Smooth muscle cell (in vitro differentiated cells): ENCODE measurements around the gene GNAZ. TPM values are rescaled to one million over a fixed set of nuclear protein-coding genes. Genes with fewer than 3 reads are reported as not detected.

ENCODE experiments used
- DNase-seq: peaks from one replicate; lab custom pipeline; 2025; ENCODE audit not compliant: unreplicated experiment; lab: John Stamatoyannopoulos, UW
- H2AFZ ChIP-seq: fragments of 200-600 bp; sonication (generic); 2 replicates; pipeline ENCODE4 v1.6.0; 2016; ENCODE audit warnings: antibody characterized with exemption, low read depth, mild to moderate bottlenecking
- H3F3A ChIP-seq: fragments of 200-600 bp; sonication (generic); 2 replicates; pipeline ENCODE4 v1.6.0; 2017; ENCODE audit warnings: antibody characterized with exemption, low read depth
- H3K27ac ChIP-seq: fragments of 200-600 bp; sonication (generic); 2 replicates; pipeline ENCODE4 v1.5.1; 2016; ENCODE audit warnings: low read depth, mild to moderate bottlenecking
- H3K27me3 ChIP-seq: fragments of 200-600 bp; sonication (generic); 2 replicates; pipeline ENCODE4 v1.6.1; 2016; ENCODE audit warnings: low read depth, mild to moderate bottlenecking
- H3K36me3 ChIP-seq: fragments of 200-600 bp; sonication (generic); 2 replicates; pipeline ENCODE4 v1.5.1; 2016; ENCODE audit warnings: low read depth
- H3K4me1 ChIP-seq: fragments of 200-600 bp; sonication (generic); 2 replicates; pipeline ENCODE4 v1.5.1; 2016; ENCODE audit warnings: low read depth
- H3K4me2 ChIP-seq: fragments of 200-600 bp; sonication (generic); 2 replicates; pipeline ENCODE4 v1.6.0; 2016; ENCODE audit warnings: mild to moderate bottlenecking
- H3K4me3 ChIP-seq: fragments of 200-600 bp; sonication (generic); 2 replicates; pipeline ENCODE4 v1.5.1; 2016; ENCODE audit warnings: mild to moderate bottlenecking
- H3K79me2 ChIP-seq: fragments of 200-600 bp; sonication (generic); 2 replicates; pipeline ENCODE4 v1.6.0; 2016; ENCODE audit warnings: low read depth, mild to moderate bottlenecking
- H3K9ac ChIP-seq: fragments of 200-600 bp; sonication (generic); 2 replicates; pipeline ENCODE4 v1.6.0; 2016; ENCODE audit warnings: low read depth
- H3K9me3 ChIP-seq: fragments of 200-600 bp; sonication (generic); replicated peaks from 2 replicates; pipeline ENCODE4 v1.5.1; 2016; ENCODE audit warnings: low read depth
- H4K20me1 ChIP-seq: fragments of 200-600 bp; sonication (generic); 2 replicates; pipeline ENCODE4 v1.6.0; 2016; ENCODE audit warnings: low read depth
- WGBS: methylation state at CpG from one replicate; pipeline ENCODE4 v1.1.7; 2016; ENCODE audit warnings: low lambda C conversion rate; 5-methylcytosine and 5-hydroxymethylcytosine counted together
- polyA plus RNA-seq: library from polyadenylated mRNA; unstranded; fragments of >200 nt; fragmentation: Nextera tagmentation; extraction: Ambion mirVana; gene quantifications from 2 replicates; pipeline ENCODE4 v1.2.1, GENCODE V29; 2016
- total RNA-seq: library from RNA; depleted of rRNA; stranded (reverse); fragments of >200 nt; gene quantifications from 2 replicates; pipeline ENCODE4 v1.2.3, GENCODE V29; 2014
- TF ChIP-seq, protein P1 (sequence below): fragments of 200-600 bp; sonication (generic); IDR thresholded peaks from 2 replicates; pipeline ENCODE4 v1.5.1; 2017; ENCODE audit warnings: borderline replicate concordance, mild to moderate bottlenecking, antibody characterized with exemption; ENCODE audit not compliant: insufficient read depth, poor library complexity, severe bottlenecking

Gene GNAZ
- total and polyA plus RNA-seq, 2 experiments from 2014 or later = 0.50 to 1.2 TPM

DNA sequence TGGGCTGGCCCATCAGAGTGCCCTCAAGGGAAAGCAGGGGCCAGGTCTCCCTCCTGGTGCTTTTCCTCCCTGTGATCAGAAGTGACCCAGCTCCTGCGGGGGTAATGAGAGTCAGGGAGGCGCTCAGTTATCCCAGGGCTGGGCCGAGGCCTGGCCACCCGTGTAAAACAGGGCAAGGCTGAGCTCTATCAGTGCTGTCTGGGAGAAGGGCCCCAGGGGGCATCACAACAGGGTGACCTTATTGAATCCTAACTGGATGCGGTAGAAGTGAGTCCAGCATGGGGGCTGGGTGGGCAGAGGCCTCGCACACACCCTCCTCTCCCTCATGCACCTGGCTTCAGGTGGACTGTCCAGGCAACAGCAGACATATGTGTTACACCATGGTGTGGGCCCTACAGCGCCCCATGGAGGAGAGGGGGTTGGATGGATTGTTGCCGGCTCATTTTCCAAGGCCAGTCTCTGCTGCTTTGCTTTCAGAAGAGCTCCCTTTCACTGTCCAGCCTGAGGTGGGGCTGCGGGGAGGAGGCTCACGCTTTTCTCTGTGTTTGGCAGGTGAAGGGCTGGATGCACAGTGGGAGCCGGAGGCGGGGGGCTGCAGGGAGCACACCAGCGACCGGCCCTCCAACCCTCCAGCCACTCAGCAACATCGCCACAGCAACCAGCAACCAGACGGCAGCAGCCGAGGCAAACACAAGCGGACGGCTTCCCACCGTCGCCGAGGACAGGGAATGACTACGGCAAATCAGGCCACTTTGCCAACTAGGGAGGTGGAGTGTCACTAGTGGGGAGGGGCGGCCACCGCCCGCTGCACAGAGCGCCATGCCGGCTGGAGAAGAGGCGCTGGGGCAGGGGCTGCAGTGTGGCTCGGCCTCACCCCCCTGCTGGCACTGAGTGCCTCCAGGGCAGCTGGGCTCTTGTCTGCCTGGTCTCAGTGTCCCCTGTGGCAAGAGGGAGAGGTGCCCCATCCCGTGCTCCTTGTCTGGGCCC, 24.7 kb downstream of the GNAZ start:
- Histone ChIP-seq H3K36me3 (no peaks in the 10 kb centered on the region), H3K9ac (no peak overlapping the region), H3K27ac (no peak overlapping the region), H3K9me3 (no peaks in the 10 kb centered on the region), H3K27me3 (no peaks in the 10 kb centered on the region), H3F3A (no peaks in the 10 kb centered on the region), H4K20me1 (no peaks in the 10 kb centered on the region), H3K4me3 (no peak overlapping the region), H3K4me2 (no peak overlapping the region), H3K79me2 (no peaks in the 10 kb centered on the region), H3K4me1 (no peaks in the 10 kb centered on the region), H2AFZ (no peak overlapping the region)
- TF ChIP-seq, protein P1, sequence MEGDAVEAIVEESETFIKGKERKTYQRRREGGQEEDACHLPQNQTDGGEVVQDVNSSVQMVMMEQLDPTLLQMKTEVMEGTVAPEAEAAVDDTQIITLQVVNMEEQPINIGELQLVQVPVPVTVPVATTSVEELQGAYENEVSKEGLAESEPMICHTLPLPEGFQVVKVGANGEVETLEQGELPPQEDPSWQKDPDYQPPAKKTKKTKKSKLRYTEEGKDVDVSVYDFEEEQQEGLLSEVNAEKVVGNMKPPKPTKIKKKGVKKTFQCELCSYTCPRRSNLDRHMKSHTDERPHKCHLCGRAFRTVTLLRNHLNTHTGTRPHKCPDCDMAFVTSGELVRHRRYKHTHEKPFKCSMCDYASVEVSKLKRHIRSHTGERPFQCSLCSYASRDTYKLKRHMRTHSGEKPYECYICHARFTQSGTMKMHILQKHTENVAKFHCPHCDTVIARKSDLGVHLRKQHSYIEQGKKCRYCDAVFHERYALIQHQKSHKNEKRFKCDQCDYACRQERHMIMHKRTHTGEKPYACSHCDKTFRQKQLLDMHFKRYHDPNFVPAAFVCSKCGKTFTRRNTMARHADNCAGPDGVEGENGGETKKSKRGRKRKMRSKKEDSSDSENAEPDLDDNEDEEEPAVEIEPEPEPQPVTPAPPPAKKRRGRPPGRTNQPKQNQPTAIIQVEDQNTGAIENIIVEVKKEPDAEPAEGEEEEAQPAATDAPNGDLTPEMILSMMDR = no peak
- WGBS = 91% methylated on average over 31 of the region's 31 CpGs
- no peak for DNase-seq

GRCh38 chr22:23095733-23096342, 25.5 kb downstream of the GNAZ start:
- no peaks in the 10 kb centered on the region for H3K27me3 ChIP-seq
- H3F3A ChIP-seq = no peaks in the 10 kb centered on the region
- H3K27ac ChIP-seq = no peak overlapping the region
- H2AFZ ChIP-seq = no peak overlapping the region
- no peak overlapping the region for H3K9ac ChIP-seq
- 95% methylated on average over 45 of the region's 45 CpGs for WGBS
- TF ChIP-seq, protein P1 = no peak
- no peak overlapping the region for H3K4me2 ChIP-seq
- H4K20me1 ChIP-seq = no peaks in the 10 kb centered on the region
- H3K4me1 ChIP-seq = no peaks in the 10 kb centered on the region
- H3K79me2 ChIP-seq = no peaks in the 10 kb centered on the region
- DNase-seq = no peak
- no peaks in the 10 kb centered on the region for H3K9me3 ChIP-seq
- no peak overlapping the region for H3K4me3 ChIP-seq
- H3K36me3 ChIP-seq = no peaks in the 10 kb centered on the region

DNA sequence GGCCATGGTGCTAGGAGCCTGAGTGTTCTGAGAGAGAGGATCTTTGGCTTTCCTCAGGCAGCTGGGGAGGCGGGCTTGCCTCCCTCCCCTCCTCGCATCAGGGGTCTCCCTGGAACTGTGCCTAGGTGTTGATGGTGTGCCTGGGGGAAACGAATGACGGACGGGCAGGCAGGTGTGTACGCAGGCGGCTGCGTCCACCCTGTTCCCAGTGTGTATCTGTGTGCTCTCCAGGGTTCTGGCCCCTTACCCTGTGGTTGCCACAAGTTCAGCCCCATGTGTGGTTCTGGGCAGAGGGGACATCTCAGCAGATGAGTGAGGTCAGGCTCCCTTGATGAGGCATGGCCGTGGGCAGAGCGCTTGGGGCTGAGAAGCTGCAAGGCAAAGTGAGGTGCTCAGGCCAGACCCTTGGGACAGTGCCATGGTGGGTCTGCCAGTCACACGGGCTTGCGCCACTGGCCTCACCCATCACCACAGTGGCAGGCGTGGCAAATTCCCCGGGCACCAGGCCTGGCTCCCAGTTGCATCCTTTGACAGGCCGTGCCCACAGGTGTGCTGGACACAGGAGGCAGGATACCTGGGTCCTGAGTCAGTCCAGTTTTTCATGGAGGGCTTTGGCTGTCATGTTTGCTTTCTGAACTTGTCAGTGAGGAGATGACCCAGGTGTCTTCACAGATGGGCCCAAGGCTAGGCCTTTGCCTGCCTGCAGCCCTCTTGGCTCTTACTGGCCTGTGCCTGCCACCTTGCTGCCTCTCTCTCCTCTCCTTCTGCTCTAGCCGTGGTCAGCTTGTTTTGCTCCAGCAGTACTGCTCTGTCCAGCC, 27.3 kb downstream of the GNAZ start:
- 95% methylated on average over 15 of the region's 16 CpGs for WGBS
- no peak overlapping the region for H3K4me2 ChIP-seq

More for the DNA sequence above, 27.3 kb downstream of the GNAZ start:
- H3K4me1 ChIP-seq = no peaks in the 10 kb centered on the region
- no peaks in the 10 kb centered on the region for H3F3A ChIP-seq
- no peak overlapping the region for H3K9ac ChIP-seq
- H3K36me3 ChIP-seq = no peaks in the 10 kb centered on the region
- H2AFZ ChIP-seq = no peak overlapping the region
- no peaks in the 10 kb centered on the region for H3K79me2 ChIP-seq
- no peaks in the 10 kb centered on the region for H4K20me1 ChIP-seq
- H3K4me3 ChIP-seq = no peak overlapping the region
- no peak for DNase-seq
- H3K27me3 ChIP-seq = no peaks in the 10 kb centered on the region
- H3K9me3 ChIP-seq = no peaks in the 10 kb centered on the region
- no peak overlapping the region for H3K27ac ChIP-seq
- TF ChIP-seq, protein P1 = no peak
